HepG2 (cell line): ENCODE results near the gene CLDN4.

Source experiments
- CC2D1A ChIP-seq: sonication (generic); formaldehyde crosslinking; IDR thresholded peaks from 2 replicates; pipeline ENCODE4 v1.8.1; 2023; ENCODE audit warnings: mild to moderate bottlenecking, missing genetic modification reagents
- CREB1 ChIP-seq, 2 experiments: fragments of 450-650 bp in 1 of 2; IDR thresholded peaks; 2 replicates each; pipeline ENCODE4 v1.6.1; 2016 to 2017; ENCODE audit warnings: control low read depth in 1 of 2, mild to moderate bottlenecking in 1 of 2, missing compliant biosample characterization in 1 of 2, missing genetic modification characterization in 1 of 2
- EHMT2 ChIP-seq: fragments of 200-600 bp; sonication (generic); IDR thresholded peaks from 2 replicates; pipeline ENCODE4 v1.7.0; 2017; ENCODE audit warnings: antibody characterized with exemption, low read depth, low read length, borderline replicate concordance
- IRF2 ChIP-seq: IDR thresholded peaks from 2 replicates; pipeline ENCODE4 v1.6.1; 2018; ENCODE audit warnings: missing genetic modification reagents, missing compliant biosample characterization
- PAF1 ChIP-seq: IDR thresholded peaks from 2 replicates; pipeline ENCODE4 v1.6.1; 2016; ENCODE audit warnings: missing genetic modification reagents, missing compliant biosample characterization
- POLR2AphosphoS2 ChIP-seq: IDR thresholded peaks from 2 replicates; pipeline ENCODE4 v1.6.1; 2011; ENCODE audit warnings: low read depth, low read length, improper control_type of control experiment
- ZBTB25 ChIP-seq: IDR thresholded peaks from 2 replicates; pipeline ENCODE4 v1.6.1; 2018; ENCODE audit warnings: missing genetic modification reagents
- ZNF773 ChIP-seq: sonication (generic); formaldehyde crosslinking; IDR thresholded peaks from 2 replicates; pipeline ENCODE4 v1.4.0; 2020; ENCODE audit warnings: missing genetic modification reagents, borderline replicate concordance
- TF ChIP-seq, protein P1 (sequence below): sonication (generic); formaldehyde crosslinking; IDR thresholded peaks from 2 replicates; pipeline ENCODE4 v1.5.0; 2020; ENCODE audit warnings: mild to moderate bottlenecking, missing genetic modification reagents, moderate library complexity
- TF ChIP-seq, protein P2 (sequence below), 2 experiments: IDR thresholded peaks; 2 replicates each; pipeline ENCODE4 v1.6.1; 2011 to 2012; ENCODE audit warnings: low read length in 2 of 2, borderline replicate concordance in 1 of 2, low read depth in 1 of 2, mild to moderate bottlenecking in 1 of 2, moderate library complexity in 1 of 2
- TF ChIP-seq, protein P3 (sequence below): sonication (generic); formaldehyde crosslinking; IDR thresholded peaks from 2 replicates; pipeline ENCODE4 v1.8.1; 2022; ENCODE audit warnings: low read depth, mild to moderate bottlenecking, missing genetic modification reagents

- TF ChIP-seq ZBTB25 (no peak), CREB1 (IDR thresholded peaks at IDR 0.05) (no peak), CREB1 (CRISPR knock-in tag; IDR thresholded peaks at IDR 0.05) (no peak), CC2D1A (CRISPR knock-in tag) (no peak), PAF1 (CRISPR knock-in tag) (no peak), IRF2 (CRISPR knock-in tag) (no peak), EHMT2 (no peak), ZNF773 (CRISPR knock-in tag) (no peak), POLR2AphosphoS2 (no peak)
- TF ChIP-seq, protein P1, sequence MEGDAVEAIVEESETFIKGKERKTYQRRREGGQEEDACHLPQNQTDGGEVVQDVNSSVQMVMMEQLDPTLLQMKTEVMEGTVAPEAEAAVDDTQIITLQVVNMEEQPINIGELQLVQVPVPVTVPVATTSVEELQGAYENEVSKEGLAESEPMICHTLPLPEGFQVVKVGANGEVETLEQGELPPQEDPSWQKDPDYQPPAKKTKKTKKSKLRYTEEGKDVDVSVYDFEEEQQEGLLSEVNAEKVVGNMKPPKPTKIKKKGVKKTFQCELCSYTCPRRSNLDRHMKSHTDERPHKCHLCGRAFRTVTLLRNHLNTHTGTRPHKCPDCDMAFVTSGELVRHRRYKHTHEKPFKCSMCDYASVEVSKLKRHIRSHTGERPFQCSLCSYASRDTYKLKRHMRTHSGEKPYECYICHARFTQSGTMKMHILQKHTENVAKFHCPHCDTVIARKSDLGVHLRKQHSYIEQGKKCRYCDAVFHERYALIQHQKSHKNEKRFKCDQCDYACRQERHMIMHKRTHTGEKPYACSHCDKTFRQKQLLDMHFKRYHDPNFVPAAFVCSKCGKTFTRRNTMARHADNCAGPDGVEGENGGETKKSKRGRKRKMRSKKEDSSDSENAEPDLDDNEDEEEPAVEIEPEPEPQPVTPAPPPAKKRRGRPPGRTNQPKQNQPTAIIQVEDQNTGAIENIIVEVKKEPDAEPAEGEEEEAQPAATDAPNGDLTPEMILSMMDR (CRISPR knock-in tag), result no peak
- TF ChIP-seq, protein P2, sequence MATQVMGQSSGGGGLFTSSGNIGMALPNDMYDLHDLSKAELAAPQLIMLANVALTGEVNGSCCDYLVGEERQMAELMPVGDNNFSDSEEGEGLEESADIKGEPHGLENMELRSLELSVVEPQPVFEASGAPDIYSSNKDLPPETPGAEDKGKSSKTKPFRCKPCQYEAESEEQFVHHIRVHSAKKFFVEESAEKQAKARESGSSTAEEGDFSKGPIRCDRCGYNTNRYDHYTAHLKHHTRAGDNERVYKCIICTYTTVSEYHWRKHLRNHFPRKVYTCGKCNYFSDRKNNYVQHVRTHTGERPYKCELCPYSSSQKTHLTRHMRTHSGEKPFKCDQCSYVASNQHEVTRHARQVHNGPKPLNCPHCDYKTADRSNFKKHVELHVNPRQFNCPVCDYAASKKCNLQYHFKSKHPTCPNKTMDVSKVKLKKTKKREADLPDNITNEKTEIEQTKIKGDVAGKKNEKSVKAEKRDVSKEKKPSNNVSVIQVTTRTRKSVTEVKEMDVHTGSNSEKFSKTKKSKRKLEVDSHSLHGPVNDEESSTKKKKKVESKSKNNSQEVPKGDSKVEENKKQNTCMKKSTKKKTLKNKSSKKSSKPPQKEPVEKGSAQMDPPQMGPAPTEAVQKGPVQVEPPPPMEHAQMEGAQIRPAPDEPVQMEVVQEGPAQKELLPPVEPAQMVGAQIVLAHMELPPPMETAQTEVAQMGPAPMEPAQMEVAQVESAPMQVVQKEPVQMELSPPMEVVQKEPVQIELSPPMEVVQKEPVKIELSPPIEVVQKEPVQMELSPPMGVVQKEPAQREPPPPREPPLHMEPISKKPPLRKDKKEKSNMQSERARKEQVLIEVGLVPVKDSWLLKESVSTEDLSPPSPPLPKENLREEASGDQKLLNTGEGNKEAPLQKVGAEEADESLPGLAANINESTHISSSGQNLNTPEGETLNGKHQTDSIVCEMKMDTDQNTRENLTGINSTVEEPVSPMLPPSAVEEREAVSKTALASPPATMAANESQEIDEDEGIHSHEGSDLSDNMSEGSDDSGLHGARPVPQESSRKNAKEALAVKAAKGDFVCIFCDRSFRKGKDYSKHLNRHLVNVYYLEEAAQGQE (IDR thresholded peaks at IDR 0.05; ENCODE audit: borderline replicate concordance in 1 of 2, low read depth in 1 of 2, low read length in 2 of 2), result no peak
- TF ChIP-seq, protein P3, sequence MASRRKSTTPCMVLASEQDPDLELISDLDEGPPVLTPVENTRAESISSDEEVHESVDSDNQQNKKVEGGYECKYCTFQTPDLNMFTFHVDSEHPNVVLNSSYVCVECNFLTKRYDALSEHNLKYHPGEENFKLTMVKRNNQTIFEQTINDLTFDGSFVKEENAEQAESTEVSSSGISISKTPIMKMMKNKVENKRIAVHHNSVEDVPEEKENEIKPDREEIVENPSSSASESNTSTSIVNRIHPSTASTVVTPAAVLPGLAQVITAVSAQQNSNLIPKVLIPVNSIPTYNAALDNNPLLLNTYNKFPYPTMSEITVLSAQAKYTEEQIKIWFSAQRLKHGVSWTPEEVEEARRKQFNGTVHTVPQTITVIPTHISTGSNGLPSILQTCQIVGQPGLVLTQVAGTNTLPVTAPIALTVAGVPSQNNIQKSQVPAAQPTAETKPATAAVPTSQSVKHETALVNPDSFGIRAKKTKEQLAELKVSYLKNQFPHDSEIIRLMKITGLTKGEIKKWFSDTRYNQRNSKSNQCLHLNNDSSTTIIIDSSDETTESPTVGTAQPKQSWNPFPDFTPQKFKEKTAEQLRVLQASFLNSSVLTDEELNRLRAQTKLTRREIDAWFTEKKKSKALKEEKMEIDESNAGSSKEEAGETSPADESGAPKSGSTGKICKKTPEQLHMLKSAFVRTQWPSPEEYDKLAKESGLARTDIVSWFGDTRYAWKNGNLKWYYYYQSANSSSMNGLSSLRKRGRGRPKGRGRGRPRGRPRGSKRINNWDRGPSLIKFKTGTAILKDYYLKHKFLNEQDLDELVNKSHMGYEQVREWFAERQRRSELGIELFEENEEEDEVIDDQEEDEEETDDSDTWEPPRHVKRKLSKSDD, result no peak
Observed at GRCh38 chr7:73876361-73876760, 45.6 kb downstream of the CLDN4 start.
